GM13976 (cell line): ENCODE results near the gene ACTL7A.

Experiments
- DNase-seq: peaks from one replicate; pipeline ENCODE4 v3.0.0; 2012; ENCODE audit warnings: low spot score
- CTCF ChIP-seq: IDR thresholded peaks from 2 replicates; pipeline ENCODE4 v1.5.1; 2012; ENCODE audit warnings: borderline replicate concordance, mild to moderate bottlenecking; ENCODE audit not compliant: insufficient read depth; ENCODE audit errors: extremely low read depth, missing control alignments, control extremely low read depth
- in situ Hi-C: fragments of 300-500 bp; cut with MboI; formaldehyde crosslinking; loops from one replicate; pipeline ENCODE4 v1.12.0; 2022; ENCODE audit warnings: low sequenced_read_pairs, mixed read lengths, inconsistent platforms; ENCODE audit not compliant: unreplicated experiment

The ACTL7A gene

GRCh38 chr9:108867829-108868228 lies 5.8 kb downstream of the ACTL7A start:
- no peak for DNase-seq
- in situ Hi-C loops, result no loop called here
- no peak for TF ChIP-seq CTCF

GRCh38 chr9:108869092-108869725 lies 7.1 kb downstream of the ACTL7A start:
- TF ChIP-seq CTCF, result no peak
- in situ Hi-C loops, result no loop called here

GRCh38 chr9:108874058-108874788 lies 12.2 kb downstream of the ACTL7A start:
- in situ Hi-C loops, result no loop called here
- TF ChIP-seq CTCF, result no peak
- no peak for DNase-seq

More at GRCh38 chr9:108869092-108869725, 7.1 kb downstream of the ACTL7A start:
- no peak for DNase-seq

GRCh38 chr9:108876425-108876824 lies 14.4 kb downstream of the ACTL7A start:
- in situ Hi-C loops, result no loop called here
- no peak for DNase-seq
- no peak for TF ChIP-seq CTCF

GRCh38 chr9:108877524-108877923 lies 15.5 kb downstream of the ACTL7A start:
- in situ Hi-C loops, result no loop called here
- DNase-seq, result no peak
- TF ChIP-seq CTCF, result no peak

- no peak for DNase-seq
- no peak for TF ChIP-seq CTCF
- in situ Hi-C loops, result no loop called here
Observed at GRCh38 chr9:108880738-108881316, 18.8 kb downstream of the ACTL7A start.
